ENCODE data around the gene RAD51B.

Gene RAD51B

DNA sequence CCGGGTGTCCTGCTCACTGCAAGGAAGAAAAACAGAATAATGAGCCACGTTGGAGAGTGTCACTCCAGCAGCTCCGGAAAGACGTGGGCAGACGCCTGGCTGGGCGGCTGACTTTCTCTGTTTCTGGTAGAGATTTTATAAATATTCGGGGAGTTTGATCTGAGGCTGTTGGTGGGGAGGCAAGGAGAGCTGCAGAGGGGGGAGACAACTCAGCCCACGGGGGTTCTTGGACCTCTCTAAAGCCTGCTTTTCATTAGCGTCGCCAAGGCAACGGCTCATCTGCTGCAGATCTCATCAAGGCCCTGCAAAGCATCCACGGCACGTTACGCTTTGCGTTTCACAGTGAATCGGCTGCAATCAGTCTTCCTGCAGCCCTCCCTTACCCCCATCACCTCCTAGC, 766.1 kb downstream of the RAD51B start:
- H3K36me3 ChIP-seq: no peaks in the 10 kb centered on the region
- H3K4me1 ChIP-seq: peaks cover 4% of the 10 kb centered on the region
- TF ChIP-seq, protein P1, sequence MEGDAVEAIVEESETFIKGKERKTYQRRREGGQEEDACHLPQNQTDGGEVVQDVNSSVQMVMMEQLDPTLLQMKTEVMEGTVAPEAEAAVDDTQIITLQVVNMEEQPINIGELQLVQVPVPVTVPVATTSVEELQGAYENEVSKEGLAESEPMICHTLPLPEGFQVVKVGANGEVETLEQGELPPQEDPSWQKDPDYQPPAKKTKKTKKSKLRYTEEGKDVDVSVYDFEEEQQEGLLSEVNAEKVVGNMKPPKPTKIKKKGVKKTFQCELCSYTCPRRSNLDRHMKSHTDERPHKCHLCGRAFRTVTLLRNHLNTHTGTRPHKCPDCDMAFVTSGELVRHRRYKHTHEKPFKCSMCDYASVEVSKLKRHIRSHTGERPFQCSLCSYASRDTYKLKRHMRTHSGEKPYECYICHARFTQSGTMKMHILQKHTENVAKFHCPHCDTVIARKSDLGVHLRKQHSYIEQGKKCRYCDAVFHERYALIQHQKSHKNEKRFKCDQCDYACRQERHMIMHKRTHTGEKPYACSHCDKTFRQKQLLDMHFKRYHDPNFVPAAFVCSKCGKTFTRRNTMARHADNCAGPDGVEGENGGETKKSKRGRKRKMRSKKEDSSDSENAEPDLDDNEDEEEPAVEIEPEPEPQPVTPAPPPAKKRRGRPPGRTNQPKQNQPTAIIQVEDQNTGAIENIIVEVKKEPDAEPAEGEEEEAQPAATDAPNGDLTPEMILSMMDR (IDR thresholded peaks at IDR 0.05; ENCODE audit: low read depth, low read length): no peak
- no peaks in the 10 kb centered on the region for H3K27me3 ChIP-seq
- H3K4me3 ChIP-seq (ENCODE audit: low read depth, low read length): peak overlapping the region; percentile 38
- peak; percentile 61 for DNase-seq
- H3K9me3 ChIP-seq: no peaks in the 10 kb centered on the region

DNA sequence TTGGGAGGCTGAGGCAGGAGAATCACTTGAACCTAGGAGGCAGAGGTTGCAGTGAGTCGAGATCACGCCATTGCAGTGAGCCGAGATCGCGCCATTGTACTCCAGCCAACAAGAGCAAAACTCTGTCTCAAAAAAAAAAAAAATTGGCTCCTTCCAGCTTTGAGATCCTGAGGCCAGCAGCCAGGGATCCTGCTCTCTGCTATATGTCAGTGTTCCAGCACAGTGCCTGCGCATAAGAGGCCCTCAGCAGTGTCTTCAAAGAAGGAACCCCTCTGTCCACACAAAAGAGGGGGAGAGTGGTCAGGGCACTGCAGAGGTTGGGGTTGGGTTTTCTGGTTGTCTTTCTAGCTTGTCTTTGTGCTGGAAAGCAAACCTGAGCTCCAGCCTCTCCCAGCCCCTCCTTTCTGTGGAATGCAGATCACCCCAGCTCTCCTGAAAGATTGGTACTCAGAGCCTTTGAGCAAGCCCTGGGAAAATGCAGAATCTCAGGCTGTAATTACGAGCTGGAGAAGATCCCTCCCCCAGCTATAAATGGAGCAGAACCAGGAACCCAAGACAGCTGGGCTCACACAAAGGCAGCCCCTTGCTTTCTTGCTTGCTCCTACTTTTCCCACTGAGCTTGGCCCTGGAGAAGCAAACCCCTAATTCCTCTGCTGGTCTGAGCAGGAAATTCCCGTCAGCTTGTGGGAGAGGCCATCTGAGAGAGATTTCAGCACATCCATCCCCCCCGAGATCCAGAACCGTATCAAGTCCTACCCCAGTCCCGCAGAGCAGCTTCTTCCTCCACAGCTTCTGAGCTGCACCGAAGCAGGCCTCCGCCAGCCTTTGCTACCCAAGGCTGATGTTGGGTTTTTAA, 767.5 kb downstream of the RAD51B start:
- no peak for DNase-seq
- no peaks in the 10 kb centered on the region for H3K9me3 ChIP-seq
- H3K27me3 ChIP-seq: no peaks in the 10 kb centered on the region
- TF ChIP-seq, protein P1 (IDR thresholded peaks at IDR 0.05; ENCODE audit: low read depth, low read length): no peak
- no peaks in the 10 kb centered on the region for H3K36me3 ChIP-seq
- H3K4me3 ChIP-seq (ENCODE audit: low read depth, low read length): no peak overlapping the region
- peaks cover 4% of the 10 kb centered on the region for H3K4me1 ChIP-seq

DNA sequence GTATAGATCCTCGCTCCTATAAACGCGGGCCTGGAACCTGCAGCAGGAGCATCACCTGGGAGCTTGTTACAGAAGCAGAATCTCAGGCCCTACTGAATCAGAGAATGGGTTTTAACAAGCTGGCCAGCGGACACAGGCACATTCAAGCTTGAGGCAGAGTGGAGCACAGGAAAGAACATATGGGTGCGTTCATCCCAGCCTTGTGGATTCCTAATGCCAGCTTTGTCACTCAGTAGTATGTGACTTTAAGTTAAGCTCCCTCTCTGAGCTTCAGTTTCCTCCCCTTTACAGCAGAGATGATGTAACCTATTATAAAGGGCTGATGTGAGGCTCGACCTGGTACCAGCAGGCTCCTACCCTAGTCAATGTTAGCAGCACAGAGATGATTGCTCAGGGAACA, 768.4 kb downstream of the RAD51B start:
- Histone ChIP-seq H3K27me3 (no peaks in the 10 kb centered on the region), H3K4me1 (peaks cover 4% of the 10 kb centered on the region), H3K9me3 (no peaks in the 10 kb centered on the region), H3K36me3 (no peaks in the 10 kb centered on the region), H3K4me3 (ENCODE audit: low read depth, low read length) (no peak overlapping the region)
- DNase-seq: no peak
- TF ChIP-seq, protein P1 (IDR thresholded peaks at IDR 0.05; ENCODE audit: low read depth, low read length): no peak

DNA sequence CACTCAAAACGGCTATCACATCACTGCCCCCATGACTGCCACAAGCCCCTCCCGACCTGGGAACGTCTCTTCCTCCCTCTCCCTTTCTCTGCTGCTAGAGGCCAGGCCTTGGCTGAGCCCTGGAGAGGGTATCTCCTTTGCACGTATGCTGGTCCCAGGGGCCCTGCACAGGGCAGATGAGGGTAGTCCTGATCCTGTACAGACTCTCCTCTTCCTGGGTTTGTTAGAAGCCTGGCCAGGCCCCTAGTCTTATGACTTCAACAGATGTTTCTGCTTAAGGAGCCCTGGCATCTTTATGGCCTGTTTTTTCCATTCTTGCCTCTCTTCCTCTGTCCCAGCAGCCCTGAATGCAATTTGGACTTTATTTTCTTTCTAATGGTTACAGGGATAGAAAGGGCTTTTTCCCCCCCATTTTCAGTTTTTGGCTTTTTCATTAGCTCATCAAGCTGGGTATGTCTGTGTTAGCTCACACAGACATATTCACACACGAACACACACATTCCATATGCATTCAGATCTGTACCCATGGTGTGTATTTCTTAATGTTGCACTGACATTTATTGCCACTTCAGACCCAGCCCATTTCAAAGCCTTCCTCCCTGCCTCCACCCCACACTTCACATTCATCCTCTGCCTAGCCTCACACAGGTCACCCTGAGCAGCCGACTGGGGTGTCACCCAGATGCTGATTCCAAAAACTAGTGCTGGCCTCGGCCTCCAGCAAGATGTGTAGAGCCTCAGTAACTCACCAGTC, 770.0 kb downstream of the RAD51B start:
- DNase-seq: peak; percentile 38
- peaks cover 4% of the 10 kb centered on the region for H3K4me1 ChIP-seq
- TF ChIP-seq, protein P1 (IDR thresholded peaks at IDR 0.05; ENCODE audit: low read depth, low read length): no peak

DNA sequence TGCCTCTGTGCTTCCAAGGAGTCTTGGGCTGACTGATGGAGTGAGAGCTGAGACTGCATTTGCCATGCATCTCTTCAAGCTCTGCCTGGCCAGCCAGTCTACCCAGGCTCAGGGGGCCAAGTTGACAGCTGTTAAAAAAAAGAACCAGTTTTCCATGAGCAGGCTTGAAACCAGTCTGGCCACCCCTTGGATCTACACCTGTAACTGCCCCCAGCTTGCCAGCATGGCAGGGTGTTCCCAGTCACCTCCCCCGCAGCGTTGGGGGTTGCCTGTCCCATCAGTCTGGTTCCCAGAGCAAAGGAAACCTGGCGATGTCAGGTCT, 770.6 kb downstream of the RAD51B start:
- no peaks in the 10 kb centered on the region for H3K36me3 ChIP-seq
- H3K4me1 ChIP-seq: peaks cover 4% of the 10 kb centered on the region
- H3K4me3 ChIP-seq (ENCODE audit: low read depth, low read length): no peak overlapping the region
- no peaks in the 10 kb centered on the region for H3K9me3 ChIP-seq
- no peak for DNase-seq
- no peaks in the 10 kb centered on the region for H3K27me3 ChIP-seq
- TF ChIP-seq, protein P1 (IDR thresholded peaks at IDR 0.05; ENCODE audit: low read depth, low read length): no peak

More for the DNA sequence above, 770.0 kb downstream of the RAD51B start:
- H3K9me3 ChIP-seq: no peaks in the 10 kb centered on the region
- H3K27me3 ChIP-seq: no peaks in the 10 kb centered on the region
- H3K36me3 ChIP-seq: no peaks in the 10 kb centered on the region
- no peak overlapping the region for H3K4me3 ChIP-seq (ENCODE audit: low read depth, low read length)

DNA sequence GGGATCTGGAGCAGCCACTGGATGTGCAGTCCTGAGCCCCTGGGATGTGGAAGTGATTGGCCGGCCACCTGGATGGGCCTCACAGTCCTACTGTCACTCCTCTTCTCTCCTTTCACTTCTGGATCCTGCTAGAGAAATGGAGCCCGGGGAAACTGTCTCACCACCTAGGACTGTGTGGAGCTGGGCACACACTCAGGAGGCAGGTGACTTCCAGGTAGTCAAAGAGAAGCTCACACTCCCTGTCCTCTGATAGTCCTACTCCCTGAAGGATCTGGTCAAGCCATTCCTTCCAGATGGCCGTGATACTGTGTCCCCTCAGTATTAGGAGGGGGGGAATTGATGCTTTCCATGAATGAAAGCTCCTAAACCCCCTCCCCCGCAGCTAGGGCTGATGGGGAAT, 772.2 kb downstream of the RAD51B start:
- no peak overlapping the region for H3K4me3 ChIP-seq (ENCODE audit: low read depth, low read length)
- H3K4me1 ChIP-seq: no peaks in the 10 kb centered on the region
- TF ChIP-seq, protein P1 (IDR thresholded peaks at IDR 0.05; ENCODE audit: low read depth, low read length): no peak
- H3K27me3 ChIP-seq: no peaks in the 10 kb centered on the region
- DNase-seq: no peak
- H3K36me3 ChIP-seq: no peaks in the 10 kb centered on the region
- H3K9me3 ChIP-seq: no peaks in the 10 kb centered on the region

All from BE2C (cell line).